Activated CD4-positive, alpha-beta T cell treated with anti-CD3 and anti-CD28 coated beads, Interleukin-2, Interleukin-6, amounts not matched to agents 100 ng/mL and 50 ng/mL, durations not matched to agents 16 hours and 8 hours (primary cell): ENCODE data around the gene VPS39.

Source experiments
- DNase-seq: peaks from one replicate; pipeline ENCODE4 v3.0.0-alpha.2; 2020

VPS39 gene

DNA sequence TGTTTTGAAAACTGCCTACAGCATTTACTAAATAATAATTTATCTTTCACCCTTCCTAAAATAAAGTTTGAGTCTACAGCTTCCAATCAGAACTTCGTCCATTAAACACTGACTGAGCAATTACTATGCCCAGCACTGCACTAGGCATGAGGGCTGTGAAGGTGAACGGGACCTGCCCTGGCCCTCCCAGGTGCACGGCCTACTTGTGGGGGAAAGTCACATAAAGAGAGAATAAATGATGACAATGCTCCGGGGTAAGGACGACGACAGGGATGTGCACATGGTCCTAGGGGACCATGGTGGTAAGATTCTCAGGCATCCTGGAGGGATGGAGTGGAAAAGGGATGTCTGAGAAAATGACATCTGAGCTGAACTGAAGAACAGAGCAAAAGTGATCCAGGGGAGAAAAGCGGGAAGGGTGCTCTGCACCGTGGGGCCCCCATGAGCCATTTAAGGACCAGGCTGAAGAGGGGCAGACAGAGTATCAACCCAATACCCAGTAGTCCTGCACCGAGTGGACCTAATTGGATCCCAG lies 63.2 kb downstream of the VPS39 start:
- DNase-seq: no peak

DNA sequence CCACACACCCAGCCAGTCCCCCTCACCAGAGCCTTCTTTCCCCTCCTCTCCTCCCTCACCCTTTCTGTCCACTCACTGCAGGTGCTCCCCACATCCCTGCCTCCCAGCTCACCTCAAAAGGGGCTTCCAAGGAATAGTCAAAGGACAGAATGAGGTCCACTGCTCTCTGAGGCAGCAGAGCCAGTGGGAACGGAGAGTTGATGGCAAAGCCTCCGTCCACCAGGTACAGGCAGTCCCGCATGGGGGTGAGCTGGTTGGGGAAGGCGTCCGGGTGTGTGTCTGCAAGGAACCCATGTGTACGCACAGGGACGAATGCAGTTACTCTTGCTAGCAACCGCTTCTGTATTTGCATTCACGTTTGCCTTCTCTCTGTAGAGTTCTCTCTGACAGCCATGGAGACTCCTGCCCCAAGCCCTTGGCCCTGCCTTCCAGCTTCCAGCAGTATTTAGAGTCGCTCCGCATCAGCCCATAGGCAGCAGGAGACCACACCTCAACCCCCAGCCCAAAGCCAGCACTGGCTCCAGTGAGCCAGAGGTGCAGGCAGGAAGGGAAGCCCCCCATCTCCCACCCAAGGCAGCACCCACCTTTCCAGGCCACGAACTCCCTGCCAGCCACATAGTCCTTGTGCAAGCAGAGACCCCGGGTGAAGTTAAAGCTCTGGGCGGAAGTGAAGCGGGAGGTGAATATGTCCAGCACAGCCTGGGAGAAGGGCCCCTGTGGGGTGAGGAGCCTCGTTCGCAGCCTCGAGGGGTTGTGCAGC lies 64.1 kb downstream of the VPS39 start:
- no peak for DNase-seq

DNA sequence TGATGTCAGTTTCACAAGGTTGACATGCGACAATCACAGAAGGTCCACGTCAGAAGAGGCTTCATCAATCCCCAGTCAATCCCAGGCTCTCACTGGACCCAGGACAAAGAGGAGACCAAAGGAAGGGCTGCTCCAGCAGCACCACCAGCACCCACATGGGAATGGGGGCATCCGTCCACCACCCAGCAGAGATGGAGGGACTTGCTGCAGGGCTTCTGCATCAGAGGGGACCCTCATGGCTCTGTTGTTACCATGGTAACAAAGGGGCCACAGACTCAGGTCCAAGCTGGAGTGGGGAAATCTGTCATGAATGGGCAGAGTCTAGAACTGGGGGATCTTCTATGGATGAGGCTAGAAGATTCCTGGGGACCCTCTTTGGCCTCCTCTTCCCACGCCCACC lies 64.7 kb downstream of the VPS39 start:
- no peak for DNase-seq

DNA sequence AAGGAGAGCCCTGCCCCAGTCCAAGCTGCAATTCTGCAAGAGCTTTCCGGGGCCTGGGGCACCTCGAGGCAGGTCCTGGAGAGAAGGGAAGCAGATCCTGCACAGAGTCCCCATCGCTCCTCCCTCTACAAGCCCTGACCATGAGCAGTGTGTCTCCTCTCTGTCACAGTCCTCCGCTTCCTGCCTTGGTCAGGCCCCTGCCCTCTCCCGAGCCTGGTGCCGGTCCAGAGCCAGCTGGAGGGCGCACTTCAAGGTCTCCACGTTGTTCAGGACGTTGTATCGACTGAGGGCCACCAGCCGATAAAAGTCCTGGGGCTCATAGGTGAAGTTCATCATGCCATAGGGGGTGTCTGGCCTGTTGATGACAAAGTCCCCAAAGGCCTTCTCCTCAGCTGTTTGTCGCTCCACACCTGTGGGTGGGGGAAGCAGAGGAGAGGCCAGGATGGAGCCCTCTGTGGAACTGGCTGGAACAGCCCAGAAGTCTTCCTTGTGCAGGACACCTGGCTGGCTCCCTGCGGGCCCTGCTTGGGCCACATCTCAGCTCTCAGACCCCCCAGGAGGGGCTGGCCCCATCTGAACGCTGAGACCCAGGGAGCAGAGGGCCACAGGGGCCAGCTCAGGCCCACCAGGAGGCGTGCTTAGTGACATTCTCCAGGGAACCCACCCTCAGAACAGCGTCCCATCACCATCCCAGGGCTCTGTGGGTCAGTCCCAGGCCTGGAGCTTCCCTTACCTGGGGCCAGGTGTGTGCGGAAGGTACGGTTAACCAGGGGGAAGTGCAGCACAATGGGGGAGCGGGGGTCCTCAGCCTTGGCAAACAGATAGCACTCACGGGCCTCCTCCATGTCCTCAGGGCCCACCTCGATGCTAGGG lies 66.1 kb downstream of the VPS39 start:
- no peak for DNase-seq

DNA sequence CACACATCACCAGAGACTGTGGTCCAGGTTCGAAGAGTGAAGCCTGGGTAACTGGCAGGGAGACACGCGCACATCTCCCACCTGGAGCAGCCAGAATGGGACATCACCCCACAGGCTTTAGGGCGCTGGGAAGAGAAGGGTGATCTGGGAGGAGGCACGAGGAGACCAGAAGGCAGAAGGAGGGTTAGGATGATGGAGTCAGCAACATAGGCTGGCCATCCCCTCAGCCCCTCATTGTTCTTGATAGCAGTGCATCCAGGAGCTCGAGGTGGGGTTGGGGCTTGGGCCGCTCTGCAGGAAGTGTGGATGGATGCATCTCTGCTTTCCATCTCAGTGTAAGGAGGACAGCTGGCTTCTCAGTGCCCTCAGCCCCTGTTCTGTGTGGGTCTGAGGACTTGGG lies 66.9 kb downstream of the VPS39 start:
- DNase-seq: no peak

DNA sequence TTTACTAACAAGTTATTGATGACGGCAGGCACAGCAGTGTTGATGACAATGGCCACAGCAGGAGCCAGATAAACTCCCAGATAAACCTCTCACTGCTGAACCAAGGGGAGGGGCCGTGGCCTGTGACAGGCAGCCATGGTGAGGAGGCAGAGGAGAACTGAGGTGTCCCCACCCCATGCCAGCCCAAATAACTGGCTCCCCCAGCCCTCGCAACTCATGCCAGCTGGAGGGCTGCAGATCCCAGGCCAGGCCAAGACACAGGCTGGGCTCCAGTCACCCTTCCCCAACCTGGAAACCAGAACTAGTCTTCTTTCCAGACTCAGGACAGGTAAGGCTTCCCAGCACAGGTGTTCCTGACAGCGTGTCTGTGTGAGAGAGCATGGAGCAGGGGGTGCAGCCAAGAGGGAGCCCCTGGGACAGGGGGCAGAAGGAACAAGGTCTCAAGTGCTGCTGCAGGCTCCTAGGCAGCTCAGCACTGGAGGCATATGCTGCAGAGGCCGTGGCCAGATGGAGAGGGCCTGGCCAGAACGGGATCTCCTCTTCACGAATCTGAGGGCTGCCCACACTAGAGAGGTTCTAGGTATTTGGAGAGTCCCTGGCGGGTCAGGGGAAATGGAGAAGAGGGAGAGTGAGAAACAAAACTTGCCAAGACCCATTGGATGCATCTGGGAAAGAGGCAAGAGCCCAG lies 67.6 kb downstream of the VPS39 start:
- DNase-seq: no peak

DNA sequence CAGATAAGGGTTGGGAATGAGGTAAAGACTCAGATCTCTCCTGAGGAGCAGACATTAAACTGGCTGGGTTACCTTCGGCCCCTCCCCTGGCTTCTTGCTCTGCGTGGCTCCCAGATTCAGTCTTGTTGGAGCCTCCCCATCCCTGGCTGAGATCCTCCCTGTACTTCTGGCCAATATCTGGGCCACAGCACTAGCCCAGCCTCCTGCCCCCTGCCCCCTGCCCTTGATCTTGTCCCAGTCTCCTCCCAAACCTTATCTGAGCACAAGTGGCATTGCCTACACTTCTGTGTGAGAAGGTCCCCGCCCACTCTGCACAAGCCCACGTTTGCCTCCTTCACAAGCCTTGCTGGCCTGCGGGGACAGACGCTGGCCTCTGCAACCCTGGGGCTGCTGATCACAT lies 68.5 kb downstream of the VPS39 start:
- DNase-seq: no peak

DNA sequence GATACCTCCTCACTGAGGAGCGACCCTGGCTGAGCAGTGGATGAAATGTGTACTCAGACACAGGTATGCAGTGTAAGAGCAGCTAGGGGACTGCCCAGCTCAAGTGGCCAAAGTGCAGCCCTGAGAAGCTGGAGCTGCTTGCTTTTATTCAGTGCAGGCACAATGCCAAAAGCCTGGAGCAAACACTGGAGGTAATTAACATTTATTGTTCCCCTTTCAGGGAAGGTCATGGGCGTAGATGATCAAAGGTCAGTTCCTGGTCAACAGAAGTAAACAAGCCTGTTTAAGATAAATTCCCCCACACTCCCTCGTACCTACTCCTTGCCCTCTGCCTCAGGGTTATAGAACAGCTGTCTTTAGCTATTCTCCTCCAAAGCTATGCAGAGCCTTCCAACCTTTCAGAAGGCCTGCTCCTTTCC lies 69.1 kb downstream of the VPS39 start:
- no peak for DNase-seq

DNA sequence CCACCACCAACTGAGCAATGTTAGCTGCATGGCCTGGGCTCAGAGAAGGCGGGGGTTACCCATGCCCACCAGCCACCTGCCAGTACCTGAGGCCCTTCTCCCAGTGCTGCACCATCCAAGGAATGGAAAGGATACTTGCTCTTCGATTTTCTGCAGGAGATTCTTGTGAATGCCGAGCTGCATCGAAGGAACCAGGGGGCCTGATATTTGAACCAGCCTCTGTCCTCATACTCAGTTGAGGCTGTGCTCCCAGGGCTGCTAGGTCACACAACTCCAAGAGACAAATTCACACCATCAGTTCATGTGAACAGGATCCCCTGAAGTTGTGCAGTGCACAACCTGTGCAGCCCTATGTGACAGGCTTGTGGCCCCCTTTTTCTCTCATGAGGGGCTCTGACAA lies 69.7 kb downstream of the VPS39 start:
- no peak for DNase-seq

DNA sequence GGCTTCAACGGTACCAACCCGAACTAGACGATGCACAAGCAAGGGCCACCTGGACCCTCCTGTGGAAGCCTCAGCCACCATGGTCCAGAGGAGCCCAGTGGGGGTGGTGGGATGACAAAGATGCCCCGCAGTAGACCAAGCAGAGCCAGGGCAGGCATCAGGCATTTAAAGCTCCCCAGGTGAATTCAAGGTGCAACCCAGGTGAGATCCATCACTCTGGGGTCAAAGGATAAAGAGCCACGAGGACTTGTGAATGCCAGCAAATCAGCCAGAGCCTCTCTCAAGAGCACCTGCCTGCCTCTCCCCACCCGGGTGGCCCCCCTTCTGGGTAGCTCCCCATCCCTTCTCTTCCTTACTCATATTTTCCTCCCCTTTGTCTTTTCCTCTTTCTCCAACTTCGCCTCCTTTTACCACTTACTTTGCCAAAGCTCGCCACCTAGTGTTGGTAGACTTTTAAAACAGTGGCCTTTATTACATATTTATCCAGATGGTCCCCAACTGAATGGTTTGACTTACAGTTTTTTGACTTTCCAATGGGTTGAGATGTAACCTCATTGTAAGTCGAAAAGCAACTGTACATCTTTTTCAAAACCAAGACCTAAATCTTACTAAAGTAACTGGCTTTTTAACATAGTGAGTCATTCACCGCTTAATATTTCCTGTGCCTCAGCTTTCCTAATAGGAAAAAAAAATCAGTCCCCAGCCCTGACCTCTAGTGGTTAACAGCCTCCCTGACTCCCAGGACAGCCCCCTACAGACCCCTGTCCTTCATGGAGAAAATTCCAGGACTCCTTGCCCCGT lies 70.4 kb downstream of the VPS39 start:
- peak; percentile 41 for DNase-seq

DNA sequence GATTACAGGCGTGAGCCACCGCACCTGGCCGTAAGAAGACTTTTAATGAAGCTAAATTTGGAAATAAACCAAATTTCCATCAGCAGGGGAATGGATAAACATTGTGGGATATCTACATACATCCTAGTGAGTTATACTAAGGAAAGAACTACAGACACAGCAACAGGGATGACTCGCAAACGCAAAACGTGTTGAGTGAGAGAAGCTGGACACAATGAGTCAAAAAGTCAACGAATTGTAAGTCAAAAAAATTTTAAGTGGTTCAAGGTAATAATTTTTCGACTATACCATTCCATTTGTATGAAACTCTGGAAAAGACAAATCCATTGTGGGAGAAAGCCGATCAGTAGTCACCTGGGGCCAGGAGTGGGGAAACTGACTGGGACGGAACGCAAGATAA lies 71.6 kb downstream of the VPS39 start:
- DNase-seq: no peak

DNA sequence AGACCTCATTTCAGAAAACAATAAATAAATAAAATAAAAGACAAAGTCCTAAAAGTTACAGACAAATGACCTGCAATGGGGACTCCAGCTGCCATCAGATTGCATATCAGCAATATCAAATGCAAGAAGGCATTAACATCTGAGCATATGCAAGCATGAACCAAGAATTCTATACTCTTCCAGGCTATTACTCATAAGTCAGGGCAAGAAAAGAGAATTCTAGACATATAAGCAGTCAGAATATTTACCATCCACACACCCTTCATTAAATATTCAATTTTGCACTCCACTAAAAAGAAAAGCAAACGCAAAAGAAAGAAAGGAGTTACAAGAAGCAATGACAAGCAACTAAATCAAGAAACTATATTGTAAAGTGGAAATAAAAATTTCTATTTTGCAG lies 72.8 kb downstream of the VPS39 start:
- no peak for DNase-seq

DNA sequence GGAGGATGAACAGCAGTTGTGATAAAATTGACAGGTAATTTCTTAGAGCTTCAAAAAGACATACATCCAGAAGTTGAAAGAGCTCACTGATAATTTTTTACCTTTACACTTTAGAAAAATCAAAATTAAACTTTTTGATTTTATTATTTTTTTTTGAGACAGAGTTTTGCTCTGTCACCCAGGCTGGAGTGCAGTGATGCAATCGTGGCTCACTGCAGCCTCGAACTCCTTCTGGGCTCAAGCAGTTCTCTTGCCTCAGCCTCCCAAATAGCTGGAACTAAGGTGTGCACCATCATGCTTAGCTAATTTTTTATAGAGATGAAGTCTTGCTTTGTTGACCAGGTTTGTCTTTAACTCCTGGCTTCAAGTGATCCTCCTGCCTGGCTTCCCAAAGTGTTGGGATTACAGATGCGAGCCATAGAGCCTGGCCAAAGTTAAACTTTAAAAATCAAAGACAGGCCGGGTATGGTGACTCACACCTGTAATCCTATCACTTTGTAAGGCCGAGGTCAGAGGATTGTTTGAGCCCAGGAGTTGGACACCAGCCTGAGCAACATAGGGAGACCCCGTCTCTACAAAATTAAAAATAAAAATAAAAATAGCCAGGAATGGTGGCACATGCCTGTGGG lies 73.4 kb downstream of the VPS39 start:
- DNase-seq: no peak

DNA sequence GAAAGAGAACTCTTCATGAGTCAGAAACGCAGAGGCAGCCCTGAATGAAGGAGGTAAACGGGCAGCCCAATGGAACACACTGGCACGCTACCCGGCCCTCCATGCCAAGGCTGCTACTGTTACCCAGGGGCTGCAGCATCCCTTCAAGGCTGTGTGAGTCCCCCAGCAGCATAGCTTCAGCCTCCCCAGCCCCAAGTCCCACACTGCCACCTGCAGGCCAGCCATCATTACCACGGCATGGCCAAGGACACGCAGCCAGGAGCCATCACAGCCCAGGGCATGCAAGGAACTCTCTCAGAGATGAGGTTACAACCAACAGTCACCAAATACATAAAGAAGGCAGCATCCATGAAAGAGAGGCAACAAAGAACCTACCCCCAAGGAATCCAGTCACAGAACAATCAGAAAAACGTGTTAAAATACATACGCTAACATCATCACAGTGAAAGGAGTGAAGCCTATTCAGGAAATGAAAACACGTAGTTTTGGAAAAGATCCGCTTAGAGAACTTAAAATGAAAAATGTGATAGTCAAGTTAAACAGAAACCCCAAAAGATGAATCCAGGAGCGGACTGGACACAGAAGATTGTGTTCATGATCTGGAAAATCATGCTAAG lies 74.1 kb downstream of the VPS39 start:
- DNase-seq: peak; percentile 80

DNA sequence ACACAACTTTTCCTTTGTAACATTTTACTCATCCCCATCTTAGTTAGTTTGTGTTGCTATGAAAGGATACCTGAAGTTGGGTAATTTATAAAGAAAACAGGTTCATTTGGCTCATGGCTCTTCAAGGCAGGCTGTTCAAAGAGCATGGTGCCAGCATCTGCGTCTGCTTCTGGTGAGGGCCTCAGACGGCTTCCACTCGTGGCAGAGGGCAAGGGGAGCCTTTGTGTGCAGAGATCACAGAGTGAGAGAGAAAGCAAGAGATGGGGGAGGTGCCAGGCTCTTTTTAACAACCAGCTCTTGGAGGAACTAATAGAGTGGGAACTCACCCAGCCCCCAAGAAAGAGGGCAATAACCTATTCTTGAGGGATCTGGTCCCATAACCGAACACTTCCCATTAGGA lies 74.7 kb downstream of the VPS39 start:
- no peak for DNase-seq

DNA sequence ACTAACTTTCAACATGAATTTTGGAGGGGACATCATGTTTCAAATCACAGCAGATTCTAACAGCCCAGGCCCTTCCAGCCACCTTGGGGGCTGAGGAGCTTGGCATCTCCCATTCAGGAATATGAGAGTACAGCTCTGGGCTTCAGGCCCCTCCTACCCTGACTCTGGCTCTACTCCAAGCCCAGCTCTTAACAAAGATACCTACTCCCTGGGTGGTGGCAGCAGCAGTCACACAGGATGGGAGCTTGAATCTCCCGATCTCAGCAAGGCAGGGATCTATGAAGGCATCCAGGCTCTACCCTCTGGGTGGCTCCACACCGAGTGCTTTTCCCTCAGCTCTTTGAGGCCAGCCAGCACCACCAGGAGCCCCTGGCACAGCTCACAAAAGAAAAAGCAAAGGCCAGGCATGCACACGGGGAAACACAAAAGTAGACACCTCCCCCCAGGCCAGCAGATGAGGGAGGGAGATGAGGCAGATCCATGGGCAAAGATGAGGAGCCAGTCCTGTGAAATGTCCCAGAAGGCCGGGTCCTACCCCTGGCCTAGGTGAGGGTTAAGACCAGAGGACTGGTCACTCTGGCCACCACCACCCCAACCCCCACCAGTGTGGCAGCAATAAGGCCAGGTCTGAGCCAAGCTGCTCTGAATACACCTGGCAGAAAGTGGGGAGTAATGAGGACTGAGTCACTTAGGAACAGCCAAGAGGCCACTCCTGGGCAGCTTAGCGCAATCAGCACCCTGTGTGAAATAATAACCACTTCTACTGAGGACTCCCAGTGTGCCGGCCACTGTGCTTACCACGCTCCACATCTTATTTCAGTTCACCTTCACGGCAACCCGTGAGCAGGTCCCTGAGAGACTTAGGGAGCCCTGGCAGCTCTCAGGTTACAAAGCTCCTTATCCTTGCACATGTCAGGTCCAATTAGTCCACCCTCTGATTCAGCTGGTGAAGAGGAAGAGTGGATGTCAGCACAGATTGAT lies 76.0 kb downstream of the VPS39 start:
- no peak for DNase-seq

DNA sequence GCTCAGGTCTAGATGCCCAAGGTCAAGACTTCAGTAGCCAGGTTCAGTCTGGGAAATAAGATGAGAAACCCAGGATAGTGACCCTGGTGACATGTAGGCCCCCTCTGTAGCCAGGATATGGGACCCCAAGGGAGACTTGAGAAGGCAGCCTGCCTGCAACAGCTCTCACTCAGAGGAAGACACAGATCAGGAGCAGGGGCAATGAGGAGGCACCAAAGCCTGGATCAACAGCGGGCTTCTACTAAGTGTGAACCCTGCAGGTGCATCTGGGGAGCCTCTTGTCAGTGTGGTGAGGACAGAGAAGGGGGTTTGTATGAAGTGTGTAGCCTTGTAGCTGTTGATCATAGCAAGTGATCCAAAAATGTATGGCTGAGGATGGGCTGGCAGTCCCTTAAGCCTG lies 77.1 kb downstream of the VPS39 start:
- DNase-seq: no peak

DNA sequence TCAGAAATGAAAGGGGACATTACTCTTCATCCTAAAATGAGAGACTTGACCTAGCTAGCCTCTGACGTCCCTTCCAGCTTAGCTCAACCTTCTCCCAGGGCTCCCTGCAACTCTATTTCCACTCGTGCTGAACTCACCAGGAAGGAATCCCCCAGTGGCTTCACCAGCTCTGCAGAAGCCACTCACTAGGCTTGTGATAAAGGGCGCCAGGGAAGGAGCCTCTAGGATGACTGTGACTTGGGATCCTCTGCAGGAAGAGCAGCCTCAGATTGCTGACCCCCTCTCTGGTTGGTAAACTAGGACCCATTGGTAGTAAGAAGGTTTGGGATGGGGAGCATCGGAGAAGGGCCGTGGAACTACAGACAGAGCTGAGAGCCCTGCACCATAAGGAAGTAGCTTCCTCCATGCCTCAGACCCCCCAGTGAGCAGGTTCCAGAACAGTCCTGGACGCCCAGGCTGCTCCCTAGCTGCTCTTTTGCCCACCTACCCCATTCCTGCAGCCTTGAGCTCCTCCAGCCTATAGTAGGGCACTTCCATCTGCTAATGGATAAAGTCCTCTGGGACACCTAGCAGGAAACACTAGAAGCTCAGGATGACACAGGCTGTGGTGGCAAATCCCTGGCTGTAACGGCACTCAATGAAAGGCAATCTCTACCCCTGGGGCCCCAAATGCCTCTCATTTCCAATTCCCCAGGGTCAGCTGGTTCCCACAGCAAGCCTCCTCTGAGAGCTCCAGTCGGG lies 77.7 kb downstream of the VPS39 start:
- DNase-seq: no peak

DNA sequence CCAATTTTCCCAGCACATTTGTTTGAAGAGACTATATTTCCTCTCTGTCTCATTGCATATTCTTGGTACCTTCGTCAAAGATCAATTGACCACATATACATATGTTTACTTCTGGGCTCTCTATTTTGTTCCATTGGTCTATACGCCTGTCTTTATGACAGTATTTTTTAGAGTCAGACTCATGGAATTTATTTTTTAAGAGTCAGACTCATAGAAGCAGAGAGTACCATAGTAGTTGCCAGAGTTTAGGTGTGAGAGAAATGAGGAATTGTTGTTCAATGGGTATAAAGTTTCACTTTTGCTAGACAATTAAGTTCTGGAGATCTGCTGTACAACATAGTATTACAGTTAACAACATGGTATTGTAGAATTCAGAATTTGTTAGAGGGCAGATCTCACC lies 78.7 kb downstream of the VPS39 start:
- DNase-seq: no peak

DNA sequence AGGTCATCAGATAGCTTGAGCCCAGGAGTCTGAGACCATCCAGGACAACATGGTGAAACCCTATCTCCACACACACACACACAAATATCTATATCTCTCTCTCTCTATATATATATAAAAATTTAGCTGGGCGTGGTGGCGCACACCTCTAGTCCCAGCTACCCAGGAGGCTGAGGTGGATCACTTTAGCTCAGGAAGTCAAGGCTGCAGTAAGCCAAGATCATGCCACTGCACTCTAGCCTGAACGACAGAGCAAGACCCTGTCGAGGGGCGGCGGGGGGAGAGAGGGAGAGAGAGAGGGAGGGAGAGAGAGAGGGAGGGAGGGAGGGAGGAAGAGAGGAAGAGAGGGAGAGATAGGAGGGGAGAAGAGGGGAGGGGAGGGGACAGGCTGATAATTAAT lies 79.6 kb downstream of the VPS39 start:
- no peak for DNase-seq
